Uterus (tissue), 2 donors: Measurements from ENCODE around the gene CKAP2L.

Experiments
- POLR2A ChIP-seq, 2 donors: fragments of 450-650 bp; IDR thresholded peaks; one replicate each; pipeline ENCODE4 v1.6.1; 2016; ENCODE audit warnings: antibody characterized with exemption in 2 of 2, mild to moderate bottlenecking in 1 of 2, moderate library complexity in 1 of 2
- TF ChIP-seq, protein P1 (sequence below), 4 experiments: fragments of 200-600 bp in 2 of 4; fragments of 450-650 bp in 2 of 4; sonication (generic) in 2 of 4; IDR thresholded peaks; one replicate each; pipeline ENCODE4 v1.5.1; 2016 to 2019; ENCODE audit warnings: antibody characterized with exemption in 4 of 4, mild to moderate bottlenecking in 2 of 4, moderate library complexity in 1 of 4

DNA sequence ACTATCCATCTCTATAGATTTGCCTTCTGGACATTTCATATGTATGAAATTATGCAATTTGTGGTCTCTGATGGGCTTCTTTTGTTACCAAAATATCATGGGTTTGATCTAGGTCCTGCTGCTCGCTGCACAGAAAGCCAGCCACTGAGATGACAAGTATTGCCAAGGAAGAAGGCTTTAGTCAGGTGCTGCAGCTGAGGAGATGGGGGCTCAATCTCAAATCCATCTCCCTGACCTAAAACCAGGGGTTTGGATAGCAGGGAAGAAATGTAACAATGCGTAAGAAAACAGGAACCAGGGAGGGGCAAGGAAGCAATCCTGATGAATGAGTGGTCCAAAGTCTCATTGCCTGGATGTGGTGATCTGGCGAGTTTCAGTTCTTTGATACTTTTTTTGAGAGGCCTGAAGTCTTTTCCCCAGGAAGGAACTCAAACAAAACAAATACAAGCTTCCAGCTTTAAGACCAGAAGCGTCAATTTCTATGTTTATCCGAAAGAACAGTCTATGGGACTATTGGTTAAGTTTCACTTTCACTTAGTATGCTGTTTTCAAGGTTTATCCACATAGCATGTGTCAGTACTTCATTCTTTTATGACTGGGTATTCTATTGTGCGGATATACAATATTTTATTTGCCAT is 3.4 kb upstream of the CKAP2L start:
- TF ChIP-seq, protein P1, sequence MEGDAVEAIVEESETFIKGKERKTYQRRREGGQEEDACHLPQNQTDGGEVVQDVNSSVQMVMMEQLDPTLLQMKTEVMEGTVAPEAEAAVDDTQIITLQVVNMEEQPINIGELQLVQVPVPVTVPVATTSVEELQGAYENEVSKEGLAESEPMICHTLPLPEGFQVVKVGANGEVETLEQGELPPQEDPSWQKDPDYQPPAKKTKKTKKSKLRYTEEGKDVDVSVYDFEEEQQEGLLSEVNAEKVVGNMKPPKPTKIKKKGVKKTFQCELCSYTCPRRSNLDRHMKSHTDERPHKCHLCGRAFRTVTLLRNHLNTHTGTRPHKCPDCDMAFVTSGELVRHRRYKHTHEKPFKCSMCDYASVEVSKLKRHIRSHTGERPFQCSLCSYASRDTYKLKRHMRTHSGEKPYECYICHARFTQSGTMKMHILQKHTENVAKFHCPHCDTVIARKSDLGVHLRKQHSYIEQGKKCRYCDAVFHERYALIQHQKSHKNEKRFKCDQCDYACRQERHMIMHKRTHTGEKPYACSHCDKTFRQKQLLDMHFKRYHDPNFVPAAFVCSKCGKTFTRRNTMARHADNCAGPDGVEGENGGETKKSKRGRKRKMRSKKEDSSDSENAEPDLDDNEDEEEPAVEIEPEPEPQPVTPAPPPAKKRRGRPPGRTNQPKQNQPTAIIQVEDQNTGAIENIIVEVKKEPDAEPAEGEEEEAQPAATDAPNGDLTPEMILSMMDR (IDR thresholded peaks at IDR 0.05), result no peak
- TF ChIP-seq POLR2A (IDR thresholded peaks at IDR 0.05), result no peak
